Peyer's patch (tissue), 4 donors: ENCODE measurements around the gene PPARGC1A. TPM values are rescaled to one million over a fixed set of nuclear protein-coding genes. Genes with fewer than 3 reads are reported as not detected.
A peak's percentile ranks its signal among the peaks of the same experiment; 100 is the strongest.

Experiments used
- DNase-seq, 3 donors: peaks; one replicate each; pipeline ENCODE4 v3.0.0-alpha.2; 2017 to 2019
- H3K27ac ChIP-seq, 4 donors: fragments of 200-600 bp; sonication (generic); one replicate each; pipeline ENCODE4 v1.5.1; 2016 to 2019
- H3K27me3 ChIP-seq, 2 donors: fragments of 200-600 bp; sonication (generic); one replicate each; pipeline ENCODE4 v1.5.1; 2019
- H3K36me3 ChIP-seq, 3 donors: fragments of 200-600 bp; sonication (generic); one replicate each; pipeline ENCODE4 v1.5.1; 2016 to 2019
- H3K4me1 ChIP-seq, 4 donors: fragments of 200-600 bp; sonication (generic); one replicate each; pipeline ENCODE4 v1.5.1; 2016 to 2019
- H3K4me3 ChIP-seq, 4 donors: fragments of 200-600 bp; sonication (generic); 1 replicate in 3 of 4; 2 replicates in 1 of 4; pipeline ENCODE4 v1.5.1; 2016 to 2019; ENCODE audit warnings: mild to moderate bottlenecking in 1 of 4
- H3K9me3 ChIP-seq, 4 donors: fragments of 200-600 bp; sonication (generic); one replicate each; pipeline ENCODE4 v1.5.1; 2016 to 2019; ENCODE audit warnings: mild to moderate bottlenecking in 1 of 4
- CTCF ChIP-seq, 6 experiments: fragments of 450-650 bp in 4 of 6; fragments of 200-600 bp in 2 of 6; sonication (generic) in 1 of 6; IDR thresholded peaks; one replicate each; pipeline ENCODE4 v1.5.1; 2017 to 2019; ENCODE audit warnings: antibody characterized with exemption in 6 of 6, mild to moderate bottlenecking in 3 of 6, moderate library complexity in 1 of 6
- POLR2A ChIP-seq, 2 donors: fragments of 450-650 bp; IDR thresholded peaks; one replicate each; pipeline ENCODE4 v1.5.1; 2017; ENCODE audit warnings: antibody characterized with exemption in 2 of 2, mild to moderate bottlenecking in 2 of 2, moderate library complexity in 2 of 2
- total RNA-seq, 4 donors: library from RNA; depleted of rRNA; stranded (reverse); fragments of >200 nt; gene quantifications; one replicate each; pipeline ENCODE4 v1.1.0, GENCODE V29; 2016

Gene PPARGC1A
- total RNA-seq, 4 donors from 2014 or later = 53.6 to 106 (median 66.0) TPM

- no peaks in the 10 kb centered on the region for H3K36me3 ChIP-seq
- DNase-seq = no peak
- H3K9me3 ChIP-seq = no peaks in the 10 kb centered on the region
- TF ChIP-seq CTCF (IDR thresholded peaks at IDR 0.05) (no peak), POLR2A (IDR thresholded peaks at IDR 0.05) (no peak)
- no peak overlapping the region for H3K27ac ChIP-seq
- H3K27me3 ChIP-seq = no peaks in the 10 kb centered on the region
- peaks cover 0 to 8% (median 0%) of the 10 kb centered on the region in 4 donors for H3K4me1 ChIP-seq
- no peak overlapping the region for H3K4me3 ChIP-seq
Measured at GRCh38 chr4:23932901-23933308, 43.1 kb upstream of the PPARGC1A start.

- H3K9me3 ChIP-seq = no peaks in the 10 kb centered on the region
- H3K27me3 ChIP-seq = no peaks in the 10 kb centered on the region
- H3K36me3 ChIP-seq = no peaks in the 10 kb centered on the region
- H3K4me1 ChIP-seq = peaks cover 0 to 8% (median 0%) of the 10 kb centered on the region in 4 donors
- no peak for DNase-seq
- no peak for TF ChIP-seq CTCF (IDR thresholded peaks at IDR 0.05)
- no peak for TF ChIP-seq POLR2A (IDR thresholded peaks at IDR 0.05)
- H3K4me3 ChIP-seq = no peak overlapping the region
- no peak overlapping the region for H3K27ac ChIP-seq
Measured at GRCh38 chr4:23932186-23932585, 42.3 kb upstream of the PPARGC1A start.

GRCh38 chr4:23931489-23931830, 41.6 kb upstream of the PPARGC1A start:
- H3K9me3 ChIP-seq = no peaks in the 10 kb centered on the region
- no peak overlapping the region for H3K4me3 ChIP-seq
- H3K27ac ChIP-seq = peak overlapping the region in 1 of 4 donors; percentile 64
- DNase-seq = no peak
- peaks cover 0 to 8% (median 0%) of the 10 kb centered on the region in 4 donors for H3K4me1 ChIP-seq
- no peaks in the 10 kb centered on the region for H3K27me3 ChIP-seq
- H3K36me3 ChIP-seq = no peaks in the 10 kb centered on the region
- no peak for TF ChIP-seq CTCF (IDR thresholded peaks at IDR 0.05)
- no peak for TF ChIP-seq POLR2A (IDR thresholded peaks at IDR 0.05)

GRCh38 chr4:23930750-23931488, 41.1 kb upstream of the PPARGC1A start:
- H3K4me1 ChIP-seq = peaks cover 0 to 8% (median 0%) of the 10 kb centered on the region in 4 donors
- H3K27ac ChIP-seq = peak overlapping the region in 2 of 4 donors; percentile 64 to 76
- H3K4me3 ChIP-seq = no peak overlapping the region

GRCh38 chr4:23929248-23929647, 39.4 kb upstream of the PPARGC1A start:
- TF ChIP-seq CTCF (IDR thresholded peaks at IDR 0.05) (no peak), POLR2A (IDR thresholded peaks at IDR 0.05) (no peak)
- no peak overlapping the region for H3K27ac ChIP-seq
- no peaks in the 10 kb centered on the region for H3K9me3 ChIP-seq

More at GRCh38 chr4:23930750-23931488, 41.1 kb upstream of the PPARGC1A start:
- TF ChIP-seq CTCF (IDR thresholded peaks at IDR 0.05) (no peak), POLR2A (IDR thresholded peaks at IDR 0.05) (no peak)
- Histone ChIP-seq H3K9me3 (no peaks in the 10 kb centered on the region), H3K27me3 (no peaks in the 10 kb centered on the region), H3K36me3 (no peaks in the 10 kb centered on the region)
- peak in 2 of 3 donors; percentile 81 to 82 for DNase-seq

More at GRCh38 chr4:23929248-23929647, 39.4 kb upstream of the PPARGC1A start:
- peaks cover 0 to 8% (median 0%) of the 10 kb centered on the region in 4 donors for H3K4me1 ChIP-seq
- H3K4me3 ChIP-seq = no peak overlapping the region
- H3K36me3 ChIP-seq = no peaks in the 10 kb centered on the region
- no peak for DNase-seq
- H3K27me3 ChIP-seq = no peaks in the 10 kb centered on the region
